ENCODE data around the gene CREB3L4.

CREB3L4 gene

DNA sequence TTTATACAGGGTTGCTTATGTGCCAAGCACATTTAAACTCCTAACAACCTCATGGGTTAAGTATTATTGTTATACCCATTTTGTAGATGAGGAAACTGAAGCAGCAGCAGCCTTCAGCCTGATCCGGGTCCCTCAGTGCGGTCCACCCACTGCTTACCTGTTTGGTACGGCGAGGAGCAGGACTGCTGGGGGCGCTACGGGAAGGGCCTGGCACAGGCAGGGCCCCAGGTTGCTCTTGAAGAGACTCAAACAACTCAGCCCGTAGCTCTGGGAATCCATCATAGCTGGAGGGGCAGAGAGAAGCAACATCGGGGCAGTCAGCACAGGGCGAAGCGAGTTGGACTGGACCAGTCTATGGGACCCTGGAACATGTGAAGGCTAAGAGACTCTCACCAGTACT lies 30.4 kb upstream of the CREB3L4 start:
- ATAC-seq: no peak

DNA sequence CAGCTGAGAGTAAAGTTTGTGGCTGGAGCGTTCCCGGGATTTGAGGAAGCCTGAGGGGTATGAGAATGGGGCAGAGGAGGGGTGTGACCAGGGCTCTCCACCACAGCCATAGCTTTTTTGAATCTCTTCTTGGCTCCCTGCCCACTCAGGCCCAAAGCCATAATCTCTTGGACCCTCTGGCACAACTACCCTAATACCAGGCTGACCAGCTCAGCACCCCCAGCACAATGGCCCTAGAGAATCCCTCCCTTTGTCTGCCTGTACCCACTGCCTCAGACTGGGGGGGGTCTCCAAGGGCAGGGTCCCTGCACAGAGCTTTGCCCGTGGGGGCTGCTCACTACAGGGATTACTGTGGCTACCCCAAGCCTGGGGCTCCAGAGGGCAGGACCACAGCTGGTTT lies 28.7 kb upstream of the CREB3L4 start:
- no peak for ATAC-seq

DNA sequence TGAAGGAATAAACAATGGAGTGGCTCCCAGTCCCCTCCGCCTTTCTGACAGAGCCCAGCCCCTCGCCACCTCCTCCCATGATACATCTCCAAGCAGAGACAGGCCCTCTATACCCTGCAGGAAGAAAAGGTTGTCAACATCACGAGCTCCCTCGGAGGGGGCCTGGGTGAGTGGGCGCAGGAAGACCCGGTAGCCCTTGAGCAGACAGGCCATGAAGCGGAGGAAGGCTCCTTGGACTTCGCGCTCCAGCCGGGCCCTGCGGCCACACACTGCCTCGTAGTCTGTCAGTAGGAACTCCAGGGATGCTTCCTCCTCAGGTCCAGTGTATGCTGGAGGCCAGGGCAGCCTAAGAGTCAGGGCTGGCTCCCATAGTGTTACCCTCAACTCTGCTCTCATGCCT lies 28.2 kb upstream of the CREB3L4 start:
- no peak for ATAC-seq

DNA sequence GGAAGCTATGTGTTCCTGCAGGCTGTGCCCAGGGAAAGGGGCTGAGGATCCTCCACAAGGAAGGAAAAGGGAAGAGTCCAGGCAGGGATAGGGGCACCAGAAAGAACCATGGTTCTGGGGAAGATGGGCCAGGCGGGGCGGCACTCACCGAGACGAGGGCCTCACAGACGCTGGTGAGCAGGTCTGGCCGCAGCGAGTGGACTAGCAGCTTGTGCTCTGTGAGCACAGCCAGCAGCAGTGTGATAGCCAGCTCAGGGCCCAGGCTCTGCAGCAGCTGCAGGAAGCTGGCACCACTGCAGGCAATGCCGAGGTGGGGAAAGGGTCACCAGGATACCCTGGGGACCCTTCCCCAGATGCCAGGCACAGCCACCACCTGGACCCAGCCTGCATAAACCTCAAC lies 26.9 kb upstream of the CREB3L4 start:
- ATAC-seq: no peak

DNA sequence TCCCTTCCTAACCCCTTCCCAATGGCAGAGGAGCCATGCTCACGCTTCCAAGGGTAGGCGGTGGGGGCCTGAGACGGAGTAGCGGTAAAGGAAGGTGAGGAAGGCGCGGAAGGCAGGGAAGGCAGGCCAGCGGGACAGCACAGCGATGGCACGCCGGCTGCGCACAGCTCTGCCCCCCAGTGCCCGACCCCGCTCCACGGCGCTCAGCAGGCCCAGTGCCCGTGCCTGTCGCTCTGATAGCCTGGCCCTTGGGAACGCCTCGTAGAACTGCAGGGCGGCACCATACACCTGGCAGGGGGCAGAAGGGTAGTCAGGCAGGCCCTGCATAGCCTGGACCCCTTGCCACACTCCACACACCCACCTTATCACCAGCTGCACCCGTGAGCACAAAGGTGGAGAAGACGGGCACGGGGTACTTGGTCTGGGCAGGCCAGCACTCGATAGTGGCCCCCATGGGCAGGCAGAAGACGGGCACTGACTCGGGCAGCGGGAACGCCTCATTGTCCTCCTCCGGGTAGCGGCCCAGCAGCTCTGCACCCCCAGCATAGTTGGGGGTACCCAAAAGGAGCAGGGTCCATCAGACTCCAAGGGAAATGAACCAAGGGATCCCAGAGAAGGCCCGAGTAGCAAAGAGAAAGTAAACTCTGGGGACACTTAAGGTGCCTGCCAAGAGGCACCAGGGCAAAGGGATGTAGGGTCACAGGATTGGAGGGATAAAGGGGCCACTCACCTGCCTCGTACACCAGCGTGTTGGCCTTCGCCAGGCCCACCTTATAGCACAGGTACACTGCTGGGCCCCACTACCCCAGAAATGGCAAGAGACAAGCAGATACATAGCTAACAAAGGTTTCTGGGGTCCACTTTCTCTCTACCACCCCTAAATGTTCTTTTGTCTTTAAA lies 25.6 kb upstream of the CREB3L4 start:
- ATAC-seq: no peak

DNA sequence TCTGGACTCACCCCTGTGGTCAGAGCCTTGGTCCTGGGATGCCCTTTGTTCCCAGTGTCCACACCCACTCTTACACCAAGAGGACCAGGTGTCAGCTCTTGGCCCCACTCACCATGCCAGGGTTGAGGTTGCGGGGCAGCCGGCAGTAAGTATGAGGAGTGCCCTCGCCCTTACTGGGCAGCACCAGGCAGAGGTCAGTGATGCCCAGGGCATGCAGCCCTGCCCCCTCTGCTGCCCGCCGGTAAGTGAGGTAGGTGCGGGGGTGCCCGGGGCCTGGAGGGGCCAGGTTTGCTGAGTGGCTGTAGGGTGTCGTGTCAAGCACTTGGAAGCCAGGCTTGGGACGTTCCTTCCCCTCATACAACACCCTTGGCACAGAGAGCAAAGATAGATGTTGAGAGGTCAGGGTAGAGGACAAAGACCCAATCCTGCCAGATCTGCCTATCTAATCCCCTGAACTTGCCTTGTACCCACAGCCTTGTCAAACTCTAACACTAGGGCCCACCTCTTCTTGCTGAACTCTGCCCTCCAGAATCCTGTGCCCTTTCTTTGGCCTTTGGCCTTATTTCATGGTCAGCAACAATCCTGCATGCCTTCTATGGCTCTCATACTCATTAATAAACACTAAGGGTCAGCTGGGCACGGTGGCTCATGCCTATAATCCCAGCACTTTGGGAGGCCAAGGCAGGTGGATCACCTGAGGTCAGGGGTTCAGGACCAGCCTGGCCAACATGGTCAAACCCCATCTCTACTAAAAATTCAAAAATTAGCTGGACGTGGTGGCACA lies 24.7 kb upstream of the CREB3L4 start:
- no peak for ATAC-seq

DNA sequence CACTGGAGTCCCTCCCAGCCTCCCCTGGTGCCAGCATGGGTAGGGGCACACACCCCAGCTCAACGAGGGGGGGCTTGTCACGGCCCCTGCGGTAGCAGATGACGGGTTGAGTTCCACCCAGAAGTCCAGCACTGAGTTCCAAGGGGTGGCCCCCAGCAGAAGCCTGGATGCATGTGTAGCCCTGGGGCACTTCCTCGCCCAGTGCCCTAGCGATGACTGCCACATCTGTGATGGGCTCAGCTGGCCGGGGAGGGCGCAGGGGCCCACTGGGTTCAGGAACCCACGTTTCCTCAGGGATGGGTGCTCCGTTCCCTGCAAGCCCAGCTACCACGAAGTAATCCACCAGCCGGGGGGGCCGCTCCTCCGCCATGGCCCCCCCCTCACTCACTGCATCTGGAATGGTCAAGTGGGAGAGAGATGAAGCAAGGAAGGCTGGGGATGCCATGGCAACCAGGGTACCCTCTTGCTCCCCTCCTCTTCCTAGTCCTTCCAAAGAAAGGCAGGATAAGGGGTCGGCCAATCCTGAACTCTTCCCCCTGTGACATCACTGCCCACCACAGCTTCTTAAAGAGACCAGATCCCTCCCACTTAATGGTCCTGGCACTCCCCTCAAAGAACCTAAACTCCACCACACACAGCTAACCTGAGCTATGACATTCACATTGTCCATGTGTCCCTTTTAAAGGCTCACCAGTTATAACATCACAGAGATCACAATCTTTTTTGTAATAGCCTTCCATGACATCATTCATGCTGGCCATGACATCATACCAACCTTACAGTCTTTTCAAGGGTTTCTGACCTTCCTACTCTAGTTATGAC lies 23.5 kb upstream of the CREB3L4 start:
- no peak for ATAC-seq

DNA sequence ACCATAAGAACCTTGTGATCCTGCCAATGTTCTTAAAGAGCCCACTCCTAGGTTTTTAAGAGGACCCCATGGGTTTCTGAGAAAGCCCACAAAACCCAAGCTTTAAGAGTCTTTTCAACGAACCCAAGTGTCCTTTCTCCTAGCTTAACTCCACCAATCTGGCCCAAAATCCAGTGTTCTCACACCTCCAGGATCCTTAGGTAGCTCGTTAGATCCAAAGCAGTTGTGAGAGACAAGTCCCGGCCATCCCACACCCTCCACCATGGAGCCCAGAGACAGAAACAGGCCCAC lies 22.9 kb upstream of the CREB3L4 start:
- ATAC-seq: no peak

DNA sequence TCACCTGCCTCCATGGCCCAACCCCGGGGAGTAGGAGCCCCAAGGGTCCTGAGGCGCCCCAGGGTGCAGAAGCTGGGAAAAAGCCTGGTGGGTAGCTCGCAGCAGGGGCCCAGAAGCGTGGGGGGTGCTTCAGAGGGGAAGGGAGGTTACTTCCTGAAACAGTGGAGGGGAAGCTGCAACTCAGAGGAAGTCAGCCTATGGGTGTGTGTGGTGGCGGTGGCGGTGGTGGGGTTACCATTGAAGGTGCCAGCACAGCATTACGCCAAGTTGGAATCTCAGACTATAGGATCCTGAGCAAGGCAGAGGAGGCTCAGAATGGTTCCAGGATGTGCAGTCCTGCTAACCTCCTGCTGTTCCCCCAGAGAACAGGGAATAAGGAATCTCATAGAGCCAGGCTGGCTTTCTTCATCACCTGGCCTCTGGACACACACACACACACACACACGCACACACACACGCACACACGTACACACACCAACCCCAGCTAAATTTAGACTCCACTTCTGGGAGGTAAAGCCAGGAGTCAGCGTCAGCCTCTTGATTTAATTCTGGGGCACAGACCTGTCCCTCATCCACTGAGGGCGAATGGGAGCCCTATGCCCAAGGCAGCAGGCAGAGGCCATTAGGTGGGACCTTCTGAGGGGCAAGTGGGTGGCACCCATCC lies 22.4 kb upstream of the CREB3L4 start:
- ATAC-seq: peak; percentile 58 to 67

DNA sequence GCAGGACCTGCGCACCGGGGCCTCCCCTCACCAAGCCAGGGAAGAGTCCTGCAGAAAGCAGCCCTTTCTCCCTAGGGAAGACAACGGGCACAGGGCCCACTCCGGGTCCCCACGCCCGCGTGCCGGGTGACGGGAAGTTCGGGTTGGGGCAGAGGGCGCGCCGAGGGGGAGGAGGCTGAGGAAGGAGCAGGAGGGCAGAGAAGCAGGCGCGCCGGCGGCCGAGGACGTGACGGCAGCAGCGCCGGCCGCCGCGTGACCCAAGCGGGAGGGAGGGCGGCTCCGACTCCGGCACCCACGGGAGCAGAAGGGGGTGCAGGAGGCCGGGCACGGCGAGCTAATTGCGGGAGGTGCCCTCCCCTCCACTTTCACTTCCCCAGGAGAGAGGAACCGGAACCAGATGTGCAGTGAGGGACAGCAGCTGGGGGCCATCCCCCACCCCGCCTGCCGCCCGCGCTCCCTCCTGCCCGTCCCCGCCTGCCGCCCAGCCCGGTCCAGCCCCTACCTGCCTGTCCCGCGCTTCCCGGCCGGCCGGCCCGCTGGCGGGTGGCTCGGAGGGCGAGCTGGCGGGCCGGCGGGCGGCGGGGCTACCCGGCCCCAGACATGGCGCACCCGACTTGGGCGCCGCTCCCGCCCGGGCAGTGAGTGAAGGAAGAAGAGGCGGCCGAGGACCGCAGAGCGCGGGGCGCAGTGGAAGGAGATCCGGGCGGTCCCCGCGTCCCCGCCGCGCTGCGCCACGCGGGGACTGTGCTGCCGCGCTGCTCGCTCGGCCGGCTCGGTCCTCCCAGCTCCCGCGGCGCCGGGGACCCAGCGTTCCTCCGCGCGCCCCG lies 21.7 kb upstream of the CREB3L4 start:
- ATAC-seq: peak; percentile 60 to 62

DNA sequence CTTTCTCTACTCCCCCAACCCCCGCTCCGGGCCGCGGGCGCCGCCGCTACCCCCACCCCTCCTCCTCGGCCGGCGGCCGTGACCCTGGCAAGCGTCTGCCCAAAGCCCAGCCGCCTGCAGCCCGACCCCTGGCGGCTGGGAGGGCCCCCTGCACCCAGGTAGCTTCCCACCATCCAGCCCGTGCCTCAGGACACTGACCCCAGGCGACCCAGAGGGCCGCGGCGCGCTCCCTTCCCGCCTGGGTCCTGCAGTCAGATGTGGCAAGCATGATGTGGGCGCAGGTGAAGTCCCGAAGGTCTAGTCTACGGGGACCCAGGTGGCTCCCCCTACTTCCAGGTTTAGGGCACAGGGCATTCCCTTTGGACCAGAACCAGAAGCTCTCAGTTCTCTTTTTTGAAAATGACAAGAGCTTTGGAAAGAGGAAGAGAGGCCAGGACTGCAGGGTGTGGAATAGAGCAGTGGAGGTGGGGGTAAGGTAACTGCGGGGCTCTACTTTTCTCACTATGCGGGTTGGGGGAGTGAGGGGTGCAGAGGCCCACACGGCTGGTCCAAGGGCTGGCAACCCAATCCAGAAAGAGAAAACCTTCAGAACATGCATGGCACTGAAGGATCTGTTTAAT lies 21.0 kb upstream of the CREB3L4 start, which contains the start of gene DENND4B:
DENND4B (minus strand) TSS at position 97 of the 620 bp plus-strand sequence. CDS start 2,344 bp downstream, outside the sequence.
- ATAC-seq: peak; percentile 74

DNA sequence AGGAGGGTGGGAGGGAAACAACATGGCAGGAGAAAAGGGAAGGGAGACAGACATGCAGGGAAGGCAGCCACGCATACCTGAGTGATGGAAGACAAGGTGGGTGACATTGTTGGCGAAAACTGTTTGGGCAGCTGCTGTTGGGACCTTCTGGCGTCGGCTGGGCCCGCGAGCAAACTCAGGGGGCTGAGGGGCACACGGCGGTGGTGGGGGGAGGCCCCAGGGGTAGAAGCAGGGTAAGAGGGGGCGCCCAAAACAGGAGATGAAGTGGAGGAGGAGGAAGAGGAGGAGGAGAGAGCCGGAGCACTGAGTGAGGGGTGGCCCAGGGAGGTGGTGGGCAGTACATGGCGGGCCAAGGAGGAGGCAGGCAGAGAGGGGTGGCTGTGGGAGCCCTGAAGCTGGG lies 16.5 kb upstream of the CREB3L4 start:
- ATAC-seq: no peak

DNA sequence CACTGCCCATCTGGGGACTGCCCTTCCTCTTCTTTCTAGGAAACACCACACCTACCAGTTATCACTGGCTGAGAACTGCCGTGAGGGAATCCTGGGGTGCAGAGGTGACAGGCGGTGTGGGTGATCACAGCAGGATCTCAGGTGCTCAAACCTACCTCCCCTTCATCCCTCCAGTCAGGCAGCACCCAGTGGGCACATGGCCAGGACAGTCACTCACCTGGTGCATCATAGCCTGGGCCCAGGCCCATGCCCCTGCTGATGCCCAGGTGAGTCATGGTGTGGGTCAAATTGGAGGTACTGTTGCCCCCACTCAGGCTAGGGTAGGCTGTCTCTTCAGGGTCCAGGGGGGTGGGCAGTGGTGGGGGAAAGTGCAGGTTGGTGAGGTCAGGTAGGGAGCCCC lies 15.9 kb upstream of the CREB3L4 start:
- no peak for ATAC-seq

DNA sequence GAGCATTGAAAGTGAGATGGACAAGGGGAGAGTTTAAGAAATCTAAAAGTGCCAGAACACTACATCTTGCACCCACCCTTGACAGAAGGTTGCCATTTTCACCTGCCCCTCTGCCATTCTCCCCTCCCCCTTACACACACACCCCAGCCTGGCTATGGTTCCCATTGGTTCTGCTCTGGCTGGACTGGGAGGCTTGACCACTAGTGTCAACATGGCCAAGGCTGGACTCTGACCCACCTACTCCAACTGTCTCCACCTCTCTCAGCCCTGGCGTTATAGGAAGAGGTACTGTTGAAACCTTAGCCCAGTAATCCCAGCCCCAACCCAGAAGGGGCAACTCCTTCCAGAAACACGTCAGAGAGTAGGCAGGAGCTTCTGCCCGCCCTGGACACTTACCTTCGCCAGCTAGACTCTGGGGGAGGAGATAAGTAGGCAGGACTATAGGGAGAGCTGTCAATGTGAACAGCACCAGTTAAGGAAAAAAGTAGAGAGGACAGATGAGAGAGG lies 13.8 kb upstream of the CREB3L4 start:
- ATAC-seq: no peak

DNA sequence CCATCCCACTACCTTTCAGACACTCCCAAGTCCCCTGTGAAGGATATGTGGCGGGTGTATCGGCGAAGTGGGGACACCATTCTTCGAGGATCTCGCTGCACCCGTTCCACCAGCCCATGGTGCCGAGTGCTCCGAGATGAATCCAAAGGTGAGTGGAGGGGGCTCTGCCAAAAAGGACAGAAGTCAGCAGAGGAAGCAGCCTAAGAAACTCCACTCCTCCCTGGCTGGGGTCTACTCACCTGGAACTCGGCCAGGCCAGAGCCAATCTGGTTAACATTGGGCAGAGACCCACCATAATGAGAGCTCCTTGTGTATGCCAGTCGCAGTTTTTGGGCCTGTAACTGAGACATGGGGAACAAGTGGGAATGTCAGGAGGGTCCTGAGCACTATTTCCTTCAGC lies 12.9 kb upstream of the CREB3L4 start:
- ATAC-seq: no peak

DNA sequence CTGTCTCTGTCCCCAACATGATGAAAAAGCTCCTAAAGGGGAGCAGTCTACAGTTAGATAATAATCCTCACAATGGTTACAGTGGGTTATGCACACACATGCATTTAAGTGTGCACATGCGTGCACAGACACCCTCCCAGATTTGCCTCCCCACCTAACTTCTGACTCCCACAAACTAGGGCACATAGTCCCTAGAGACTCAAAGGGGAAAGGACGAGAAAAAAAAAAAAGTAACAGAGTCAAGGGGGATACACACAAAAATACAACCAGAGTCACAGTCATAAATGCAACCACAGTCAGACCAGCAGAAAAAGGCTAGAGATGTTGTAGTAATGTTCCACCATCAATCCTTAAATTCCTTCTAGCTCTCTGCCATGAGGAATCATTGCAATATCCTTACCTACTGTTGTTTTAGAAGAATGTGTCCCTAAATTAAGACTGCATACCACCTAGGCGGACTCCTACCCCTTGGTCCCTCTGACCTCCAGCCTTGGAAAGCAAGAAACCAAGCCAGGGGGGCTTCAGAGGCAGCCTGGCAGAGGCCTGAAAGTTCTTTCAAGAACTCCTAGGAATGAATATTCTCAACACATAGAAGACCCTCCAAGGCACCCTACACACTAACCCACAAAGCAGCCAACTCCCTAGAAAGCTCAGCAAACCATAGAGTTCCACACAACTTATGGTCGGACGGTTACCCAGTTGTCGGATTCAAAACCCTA lies 10.5 kb upstream of the CREB3L4 start:
- ATAC-seq: no peak

DNA sequence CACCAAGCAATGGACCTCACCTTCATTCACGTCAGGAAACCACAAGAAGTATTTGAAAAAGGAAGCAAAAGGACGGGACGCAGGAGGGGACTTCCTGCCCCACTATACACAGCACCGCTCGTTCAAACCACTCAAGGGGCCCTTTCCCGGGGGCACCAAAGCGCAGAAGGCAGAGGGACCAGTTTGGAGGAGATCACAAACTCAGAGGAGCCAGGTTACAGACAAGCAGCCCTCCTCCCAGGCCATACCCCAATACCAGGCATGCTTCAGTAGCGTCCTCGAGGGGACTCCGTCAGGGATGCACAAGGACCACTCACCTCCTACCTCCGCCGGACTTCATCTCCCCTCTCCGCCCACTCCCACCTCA lies 10.0 kb upstream of the CREB3L4 start:
- peak; percentile 3 to 13 for ATAC-seq

DNA sequence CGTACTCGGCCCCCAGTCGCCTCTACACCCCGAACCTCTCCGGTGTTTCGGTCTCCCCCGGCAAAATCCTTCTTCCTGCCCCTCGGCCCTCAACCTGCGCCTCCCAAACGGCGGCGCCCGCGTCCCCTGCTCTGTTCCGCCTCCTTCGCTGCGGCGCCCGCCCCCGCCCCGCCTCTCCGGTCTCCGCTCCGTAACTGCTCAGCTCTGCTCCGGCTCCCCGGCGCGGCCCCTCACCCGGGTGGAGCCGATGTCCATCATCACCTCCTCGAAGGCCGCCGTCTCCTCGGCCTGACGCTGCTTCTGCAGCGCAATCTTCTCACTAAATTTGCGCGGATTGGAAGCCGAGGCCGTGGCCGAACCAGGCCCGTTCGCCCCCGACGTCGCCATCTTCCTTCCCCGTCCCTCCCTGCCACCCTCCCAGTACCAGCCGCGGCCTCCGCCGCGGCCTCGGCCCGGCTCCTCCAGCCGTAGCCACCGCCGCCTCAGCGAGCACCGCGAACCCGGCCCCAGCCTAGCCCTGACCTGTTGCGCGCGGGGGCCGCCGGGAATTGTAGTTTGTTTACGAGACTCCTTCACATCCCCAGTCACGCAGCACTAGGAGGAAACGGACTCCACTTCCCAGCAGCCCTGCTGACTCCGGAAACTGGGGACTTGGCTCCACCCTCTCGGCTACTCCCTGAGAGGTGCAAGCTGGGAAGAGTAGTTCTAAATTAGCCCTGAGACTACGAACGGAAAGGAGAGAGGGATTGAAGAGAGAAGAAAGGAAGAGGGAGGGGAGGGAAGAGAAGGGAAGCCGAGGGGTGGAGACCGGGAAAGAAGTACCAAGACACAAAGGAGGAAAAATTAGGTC lies 9.4 kb upstream of the CREB3L4 start, which contains the start of gene CRTC2:
CRTC2 (minus strand) TSS at position 502 of the 850 bp plus-strand sequence; CDS start at position 387, 115 bp downstream.
- ATAC-seq: peak; percentile 93

DNA sequence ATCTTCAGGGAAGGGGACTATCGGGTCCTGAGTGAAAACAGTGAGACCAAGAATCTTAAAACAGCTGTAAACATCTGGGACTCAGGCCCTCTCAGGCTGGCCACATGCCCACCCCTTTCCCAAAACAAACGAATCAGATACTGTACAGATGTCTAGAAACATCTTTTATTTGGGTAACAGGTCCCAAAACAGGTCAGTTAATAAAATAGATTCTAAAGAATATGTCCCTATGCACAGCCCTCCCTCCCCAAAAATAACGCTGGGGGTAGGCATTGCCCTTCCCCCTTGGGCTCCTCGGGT lies 8.8 kb upstream of the CREB3L4 start:
- no peak for ATAC-seq
